IPS-NIHi11 (cell line): ENCODE results near the gene DAGLA.

ENCODE experiments used
- DNase-seq: peaks from one replicate; pipeline ENCODE4 v3.0.0; 2012; ENCODE audit warnings: mixed read lengths, low spot score

DAGLA gene

DNA sequence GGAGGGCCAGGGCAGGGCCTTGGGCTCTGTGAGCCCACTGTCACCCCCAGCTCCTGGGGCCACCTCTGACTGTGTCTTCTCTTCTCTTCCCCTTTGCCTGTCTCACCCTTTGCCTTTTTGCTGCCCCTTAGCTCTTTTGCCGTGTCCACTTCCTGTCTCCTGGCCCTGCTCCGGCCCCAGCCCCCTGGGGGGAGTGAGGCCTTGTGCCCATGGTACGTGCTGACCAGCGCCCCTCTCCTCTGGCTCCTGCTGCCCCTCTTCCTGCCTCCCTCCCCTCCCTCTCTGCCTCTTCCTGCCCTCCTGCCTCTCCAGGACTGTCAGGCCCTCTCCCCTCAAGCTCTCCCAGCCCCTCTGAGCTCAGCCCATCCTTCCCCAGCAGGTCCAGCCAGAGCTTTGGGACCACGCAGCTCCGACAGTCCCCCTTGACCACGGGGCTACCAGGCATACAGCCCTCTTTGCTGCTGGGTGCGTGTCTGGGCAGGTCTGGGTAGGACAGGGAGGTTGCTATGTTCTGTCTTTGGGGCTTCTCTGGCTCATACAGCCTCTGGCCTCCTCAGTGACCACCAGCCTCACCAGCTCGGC, 100.5 kb downstream of the DAGLA start:
- no peak for DNase-seq

DNA sequence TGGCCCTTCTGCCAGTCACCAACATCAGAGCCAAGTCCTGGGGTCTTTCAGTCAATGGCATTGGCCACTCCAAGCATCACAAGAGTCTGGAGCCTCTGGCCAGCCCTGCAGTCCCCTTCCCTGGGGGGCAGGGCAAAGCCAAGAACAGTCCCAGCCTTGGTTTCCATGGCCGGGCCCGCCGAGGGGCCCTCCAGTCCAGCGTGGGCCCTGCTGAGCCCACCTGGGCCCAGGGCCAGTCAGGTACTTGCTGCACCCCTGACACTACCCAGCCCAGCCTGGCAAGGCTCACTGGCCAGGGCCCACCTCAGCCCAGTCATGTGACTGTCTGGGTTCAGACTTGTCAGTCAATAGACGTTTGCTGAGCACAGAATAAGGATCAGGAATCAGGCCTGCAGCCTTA, 101.4 kb downstream of the DAGLA start:
- no peak for DNase-seq

DNA sequence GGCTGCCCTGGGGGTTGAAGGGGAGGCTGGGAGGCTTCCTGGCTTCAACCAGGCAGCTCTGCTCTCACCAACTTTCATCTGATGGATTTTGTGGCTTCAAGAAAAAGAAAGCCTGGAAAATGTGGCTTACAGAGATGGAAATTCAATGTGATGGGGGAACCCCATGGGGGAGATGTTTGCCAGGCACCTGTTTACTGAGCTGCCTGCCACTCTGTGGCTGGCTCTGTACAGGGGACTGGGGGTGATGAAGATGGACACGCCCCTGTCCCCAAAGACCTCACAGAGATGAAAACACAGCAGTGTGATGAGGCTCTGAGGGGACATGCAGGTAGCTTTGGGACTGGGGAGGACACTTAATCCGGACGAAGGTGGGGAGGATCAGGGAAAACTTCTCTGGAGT, 102.1 kb downstream of the DAGLA start:
- no peak for DNase-seq

DNA sequence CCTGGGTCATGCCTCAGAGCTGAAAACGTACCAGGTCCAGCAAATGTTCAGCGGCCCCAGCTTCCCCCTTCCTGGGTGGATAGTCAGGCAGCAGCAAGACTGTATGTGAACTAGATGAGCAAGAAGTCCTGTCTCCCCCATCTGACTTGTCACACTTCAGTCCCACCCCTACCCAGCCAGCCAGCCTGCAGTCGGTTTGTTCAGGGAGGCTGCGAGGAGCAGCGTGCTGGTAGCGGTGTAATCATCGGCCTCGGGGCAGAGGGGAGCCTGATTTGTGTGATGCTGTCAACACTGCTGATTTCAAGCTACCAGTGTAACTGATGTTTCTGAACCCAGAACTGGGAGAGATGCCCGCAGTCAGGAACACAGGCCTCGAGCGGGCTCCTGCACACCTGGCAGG, 102.7 kb downstream of the DAGLA start:
- no peak for DNase-seq

DNA sequence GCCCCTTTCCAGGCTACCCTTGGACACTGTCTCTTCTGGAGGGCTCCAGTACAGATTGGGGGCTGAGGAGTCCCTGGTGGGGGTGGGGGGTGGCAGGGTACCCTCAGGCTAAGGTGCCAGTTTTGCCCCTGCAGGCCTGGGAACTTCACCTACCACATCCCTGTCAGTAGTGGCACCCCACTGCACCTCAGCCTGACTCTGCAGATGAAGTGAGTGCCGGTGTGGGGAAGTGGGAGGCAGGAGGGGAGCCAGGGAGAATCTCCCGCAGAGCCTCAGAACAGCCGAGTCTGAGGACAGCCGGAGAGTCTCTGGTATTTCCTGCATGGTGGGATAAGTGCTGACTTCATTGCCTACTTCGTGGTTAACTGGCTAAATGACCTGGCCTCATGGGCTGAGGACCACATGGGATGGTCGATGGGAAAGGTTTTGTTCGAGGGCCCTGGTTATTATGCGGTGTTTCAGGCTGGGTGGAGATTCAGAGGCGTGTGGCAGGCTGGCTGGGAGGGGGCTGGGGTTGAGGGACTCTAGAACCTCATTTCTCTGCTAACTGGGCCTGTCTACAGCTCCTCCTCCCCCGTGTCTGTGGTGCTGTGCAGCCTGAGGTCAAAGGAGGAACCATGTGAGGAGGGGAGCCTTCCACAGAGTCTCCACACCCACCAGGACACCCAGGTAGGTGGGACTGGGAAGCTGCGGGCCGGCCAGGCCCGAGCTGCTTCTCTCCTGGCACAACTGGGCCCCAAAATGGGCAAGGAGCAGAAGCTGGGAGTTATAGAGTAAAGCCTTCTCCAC, 103.7 kb downstream of the DAGLA start:
- no peak for DNase-seq

DNA sequence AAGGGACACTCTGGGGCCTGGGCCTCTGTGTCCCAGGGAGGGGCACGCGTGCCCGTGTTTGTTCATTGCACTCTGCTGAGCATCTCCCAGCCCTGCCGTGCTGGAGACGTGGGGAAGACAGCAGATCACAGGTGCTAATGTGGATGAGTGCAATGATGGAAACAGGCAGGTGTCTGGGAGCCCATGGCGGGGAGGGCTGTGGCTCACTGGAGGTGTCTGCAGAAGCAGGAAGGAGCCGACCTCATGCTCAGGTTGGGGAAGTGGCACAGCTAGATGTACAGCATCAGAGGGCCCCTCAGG, 104.3 kb downstream of the DAGLA start:
- DNase-seq: no peak

DNA sequence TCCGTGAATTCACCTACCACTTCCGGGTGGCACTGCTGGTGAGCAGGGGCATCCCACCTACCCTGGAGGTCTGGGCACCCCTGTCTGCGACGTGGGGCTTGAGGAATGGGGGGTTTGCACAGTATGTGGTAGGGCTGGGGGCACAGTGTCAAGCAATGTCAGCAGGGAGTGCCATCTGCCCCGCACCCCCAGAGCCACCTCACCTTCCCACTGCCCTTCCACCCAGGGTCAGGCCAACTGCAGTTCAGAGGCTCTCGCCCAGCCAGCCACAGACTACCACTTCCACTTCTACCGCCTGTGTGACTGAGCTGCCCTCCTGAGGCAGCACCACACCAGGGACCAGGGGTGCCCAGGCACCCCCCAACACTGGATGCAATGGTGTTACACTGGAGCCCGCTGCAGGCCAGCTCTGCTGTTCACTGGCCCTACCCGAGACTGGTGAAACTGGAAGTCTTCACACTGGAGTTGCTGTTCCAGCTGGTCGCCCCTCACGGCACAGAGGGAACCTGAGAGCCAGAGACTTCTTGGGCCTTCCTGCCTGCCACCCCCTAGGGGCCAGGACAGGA, 105.7 kb downstream of the DAGLA start:
- no peak for DNase-seq

DNA sequence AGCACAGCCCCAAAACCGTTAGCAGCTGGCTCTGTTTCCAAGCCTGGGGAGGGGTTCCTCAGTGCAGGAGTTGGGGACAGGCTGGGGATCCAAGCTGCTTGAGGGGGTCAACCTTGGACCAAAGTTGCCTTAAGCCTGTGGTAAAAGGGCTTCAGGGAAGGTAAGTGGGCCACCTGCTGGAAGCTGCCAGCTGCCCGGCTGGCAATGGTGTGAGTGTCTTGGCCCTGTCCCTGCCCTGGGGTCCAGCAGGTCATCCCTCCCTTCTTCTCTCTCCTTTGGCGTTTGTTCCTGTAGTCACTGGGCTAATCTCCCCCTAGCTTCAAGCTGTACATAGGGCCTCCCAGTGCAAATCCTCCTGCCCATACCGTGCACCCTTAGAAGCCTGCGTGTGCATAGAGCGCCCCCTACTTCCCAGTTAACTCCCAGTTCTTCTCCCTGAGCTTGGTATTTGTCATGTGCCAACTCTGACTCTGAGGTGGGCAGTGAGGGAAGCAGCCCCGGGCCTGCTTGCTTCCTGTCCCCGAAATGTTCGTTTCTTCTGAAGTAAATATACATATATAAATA, 107.8 kb downstream of the DAGLA start:
- peak; percentile 72 for DNase-seq

DNA sequence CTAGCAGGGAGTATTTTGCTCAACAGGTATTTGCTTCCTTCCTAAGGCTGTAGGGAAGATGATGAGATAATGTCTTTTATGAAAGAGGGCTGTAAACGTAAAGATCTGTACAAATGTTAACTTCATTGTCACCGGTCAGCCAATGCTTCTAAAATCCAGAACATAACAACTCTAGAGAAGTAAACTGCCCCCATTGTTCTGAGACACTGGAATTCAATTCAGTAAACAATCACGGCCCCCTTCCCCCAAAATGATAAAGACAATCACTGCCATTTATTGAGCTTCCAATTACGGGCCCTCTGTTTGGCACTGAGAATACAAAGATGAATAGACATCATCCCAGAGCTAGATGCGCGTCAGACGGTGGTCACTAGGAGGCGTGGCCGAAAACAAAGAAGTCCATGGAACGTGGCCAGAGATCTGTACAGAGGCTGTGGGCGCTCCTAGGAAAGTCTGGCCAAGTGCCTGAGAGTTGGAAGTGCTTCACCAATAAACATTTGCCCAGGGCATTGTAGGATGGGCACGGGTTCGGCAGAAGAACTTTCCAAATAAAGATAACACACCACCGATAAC, 111.6 kb downstream of the DAGLA start:
- peak; percentile 68 for DNase-seq

DNA sequence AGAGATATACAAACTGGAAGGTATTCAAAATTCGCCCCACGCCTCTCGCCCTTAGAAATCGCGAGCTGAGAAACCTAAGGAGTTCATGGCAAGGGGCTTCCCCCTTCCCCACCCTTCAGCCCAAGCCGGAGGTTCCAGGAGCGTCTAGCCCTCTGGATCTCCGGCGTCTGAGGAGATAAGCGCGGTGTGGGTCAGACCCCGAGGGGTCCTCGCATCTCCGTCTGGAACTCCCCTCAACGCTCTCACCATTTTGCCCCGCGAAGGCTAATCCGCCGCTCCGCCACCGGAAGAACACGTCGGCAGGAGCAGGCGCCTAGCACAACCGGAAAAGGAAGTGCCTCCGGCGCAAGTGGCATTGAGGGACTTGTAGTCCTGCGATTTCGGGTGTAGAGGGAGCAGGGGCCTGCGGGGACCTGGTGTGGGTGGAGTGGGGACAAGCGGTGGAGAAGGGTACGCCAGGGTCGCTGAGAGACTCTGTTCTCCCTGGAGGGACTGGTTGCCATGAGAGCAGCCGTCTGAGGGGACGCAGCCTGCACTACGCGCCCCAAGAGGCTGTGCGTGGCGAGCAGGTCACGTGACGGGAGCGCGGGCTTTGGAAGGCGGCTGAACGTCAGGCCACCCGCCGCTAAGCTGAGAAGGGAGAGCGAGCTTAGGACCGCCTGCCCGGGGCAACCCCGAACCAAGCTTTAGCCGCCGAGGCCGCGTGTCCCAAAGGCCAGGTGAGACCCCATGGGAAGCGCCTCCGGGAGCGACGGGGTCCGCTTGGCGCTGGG, 112.3 kb downstream of the DAGLA start, which contains the start of the genes FEN1 and TMEM258:
Gene FEN1, plus strand, starts transcription at position 602 of the 773 bp plus-strand sequence. CDS start 2,451 bp downstream, outside the sequence.
Gene TMEM258, minus strand, starts transcription at position 290 of the 773 bp plus-strand sequence. Its CDS starts 41 bp downstream, at position 249.
- DNase-seq: peak; percentile 91

DNA sequence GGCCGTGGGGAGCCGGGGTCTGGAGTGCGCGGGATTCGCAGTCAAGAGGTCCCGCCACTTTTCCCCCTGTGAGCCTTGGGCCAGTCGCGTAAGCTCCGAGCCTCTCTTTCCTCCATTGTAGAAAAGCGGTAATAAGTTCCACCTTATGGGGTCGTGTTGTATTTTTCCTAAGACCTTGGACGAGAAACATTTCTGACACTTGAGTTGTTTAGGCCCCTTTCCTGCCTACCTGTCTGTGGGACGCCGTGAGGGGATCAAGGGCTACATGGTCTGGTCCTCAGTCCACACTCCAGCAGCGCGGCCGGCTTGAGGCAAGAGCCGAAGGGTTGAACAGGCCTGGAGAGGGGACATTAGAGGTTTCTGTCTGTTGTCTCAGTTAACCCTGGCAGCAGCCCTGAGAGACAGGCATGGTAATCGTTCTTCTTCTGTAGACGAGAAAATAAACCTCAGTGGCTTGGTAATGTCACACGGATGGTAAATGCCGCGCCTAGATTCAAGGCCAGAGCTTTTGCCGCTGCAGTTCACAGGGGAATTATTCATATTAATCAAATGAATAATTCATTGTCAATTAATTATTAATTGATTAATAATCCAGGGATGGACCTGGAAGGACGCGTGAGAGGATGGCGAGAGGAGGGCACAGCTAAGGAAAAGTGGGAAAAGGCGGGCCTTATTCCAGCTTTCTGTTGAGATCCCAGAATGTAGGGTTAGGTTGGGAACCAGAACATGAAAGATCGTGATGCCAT, 113.1 kb downstream of the DAGLA start:
- no peak for DNase-seq

DNA sequence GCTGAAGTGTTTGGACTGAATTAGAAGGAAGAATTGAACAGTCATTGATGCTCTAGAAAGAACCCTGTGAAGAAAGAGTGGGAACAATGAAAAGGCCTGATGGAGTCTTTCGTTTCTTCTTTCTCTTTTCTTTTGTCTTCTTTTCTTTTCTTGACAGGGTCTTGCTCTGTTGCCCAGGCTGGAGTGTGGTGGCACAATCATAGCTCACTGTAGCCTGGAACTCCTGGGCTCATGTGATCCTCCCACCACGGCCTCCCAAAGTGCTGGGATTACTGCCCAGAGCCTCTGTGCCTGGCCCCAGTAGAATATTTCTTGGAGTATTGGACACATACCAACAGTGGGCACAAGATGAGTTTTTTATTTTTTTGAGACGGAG, 113.6 kb downstream of the DAGLA start:
- no peak for DNase-seq

DNA sequence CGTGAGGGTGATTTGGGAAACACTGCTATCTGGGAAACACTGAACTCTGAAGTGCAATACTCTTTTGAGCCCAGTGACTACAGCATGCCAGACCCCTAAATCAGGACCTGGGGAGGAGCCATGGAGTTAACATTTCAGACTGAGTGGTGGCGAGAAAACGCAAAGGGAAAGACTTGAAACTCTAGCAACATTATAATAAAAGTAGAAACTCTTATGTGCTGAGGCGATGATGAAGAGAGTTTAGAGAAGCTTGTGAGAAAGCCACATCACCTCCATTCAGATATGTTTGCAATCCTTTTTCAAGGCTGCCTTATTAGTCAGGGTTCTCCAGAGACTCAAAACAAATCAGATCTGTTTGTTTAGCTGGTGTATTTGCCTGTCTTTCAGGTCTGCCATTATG, 114.4 kb downstream of the DAGLA start:
- DNase-seq: no peak

DNA sequence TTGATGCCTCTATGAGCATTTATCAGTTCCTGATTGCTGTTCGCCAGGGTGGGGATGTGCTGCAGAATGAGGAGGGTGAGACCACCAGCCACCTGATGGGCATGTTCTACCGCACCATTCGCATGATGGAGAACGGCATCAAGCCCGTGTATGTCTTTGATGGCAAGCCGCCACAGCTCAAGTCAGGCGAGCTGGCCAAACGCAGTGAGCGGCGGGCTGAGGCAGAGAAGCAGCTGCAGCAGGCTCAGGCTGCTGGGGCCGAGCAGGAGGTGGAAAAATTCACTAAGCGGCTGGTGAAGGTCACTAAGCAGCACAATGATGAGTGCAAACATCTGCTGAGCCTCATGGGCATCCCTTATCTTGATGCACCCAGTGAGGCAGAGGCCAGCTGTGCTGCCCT, 115.3 kb downstream of the DAGLA start:
- DNase-seq: no peak

DNA sequence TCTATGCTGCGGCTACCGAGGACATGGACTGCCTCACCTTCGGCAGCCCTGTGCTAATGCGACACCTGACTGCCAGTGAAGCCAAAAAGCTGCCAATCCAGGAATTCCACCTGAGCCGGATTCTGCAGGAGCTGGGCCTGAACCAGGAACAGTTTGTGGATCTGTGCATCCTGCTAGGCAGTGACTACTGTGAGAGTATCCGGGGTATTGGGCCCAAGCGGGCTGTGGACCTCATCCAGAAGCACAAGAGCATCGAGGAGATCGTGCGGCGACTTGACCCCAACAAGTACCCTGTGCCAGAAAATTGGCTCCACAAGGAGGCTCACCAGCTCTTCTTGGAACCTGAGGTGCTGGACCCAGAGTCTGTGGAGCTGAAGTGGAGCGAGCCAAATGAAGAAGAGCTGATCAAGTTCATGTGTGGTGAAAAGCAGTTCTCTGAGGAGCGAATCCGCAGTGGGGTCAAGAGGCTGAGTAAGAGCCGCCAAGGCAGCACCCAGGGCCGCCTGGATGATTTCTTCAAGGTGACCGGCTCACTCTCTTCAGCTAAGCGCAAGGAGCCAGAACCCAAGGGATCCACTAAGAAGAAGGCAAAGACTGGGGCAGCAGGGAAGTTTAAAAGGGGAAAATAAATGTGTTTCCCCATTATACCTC, 115.8 kb downstream of the DAGLA start:
- no peak for DNase-seq
